AG09319 (cell line): ENCODE results near the gene CPNE4.

Source experiments
- DNase-seq: peaks from one replicate; pipeline ENCODE4 v3.0.0-alpha.2; 2010; ENCODE audit warnings: low read depth; ENCODE audit errors: extremely low read depth
- TF ChIP-seq, protein P1 (sequence below): IDR thresholded peaks from 2 replicates; pipeline ENCODE4 v1.5.1; 2011; ENCODE audit warnings: low read depth, mild to moderate bottlenecking, inconsistent platforms, low read length, moderate library complexity

The CPNE4 gene

GRCh38 chr3:131549340-131549739 lies 485.5 kb downstream of the CPNE4 start:
- no peak for DNase-seq

GRCh38 chr3:131547585-131547984 lies 487.2 kb downstream of the CPNE4 start:
- TF ChIP-seq, protein P1, sequence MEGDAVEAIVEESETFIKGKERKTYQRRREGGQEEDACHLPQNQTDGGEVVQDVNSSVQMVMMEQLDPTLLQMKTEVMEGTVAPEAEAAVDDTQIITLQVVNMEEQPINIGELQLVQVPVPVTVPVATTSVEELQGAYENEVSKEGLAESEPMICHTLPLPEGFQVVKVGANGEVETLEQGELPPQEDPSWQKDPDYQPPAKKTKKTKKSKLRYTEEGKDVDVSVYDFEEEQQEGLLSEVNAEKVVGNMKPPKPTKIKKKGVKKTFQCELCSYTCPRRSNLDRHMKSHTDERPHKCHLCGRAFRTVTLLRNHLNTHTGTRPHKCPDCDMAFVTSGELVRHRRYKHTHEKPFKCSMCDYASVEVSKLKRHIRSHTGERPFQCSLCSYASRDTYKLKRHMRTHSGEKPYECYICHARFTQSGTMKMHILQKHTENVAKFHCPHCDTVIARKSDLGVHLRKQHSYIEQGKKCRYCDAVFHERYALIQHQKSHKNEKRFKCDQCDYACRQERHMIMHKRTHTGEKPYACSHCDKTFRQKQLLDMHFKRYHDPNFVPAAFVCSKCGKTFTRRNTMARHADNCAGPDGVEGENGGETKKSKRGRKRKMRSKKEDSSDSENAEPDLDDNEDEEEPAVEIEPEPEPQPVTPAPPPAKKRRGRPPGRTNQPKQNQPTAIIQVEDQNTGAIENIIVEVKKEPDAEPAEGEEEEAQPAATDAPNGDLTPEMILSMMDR: no peak
- DNase-seq: no peak

More at GRCh38 chr3:131549340-131549739, 485.5 kb downstream of the CPNE4 start:
- TF ChIP-seq, protein P1: peak; percentile 25

GRCh38 chr3:131546441-131546840 lies 488.4 kb downstream of the CPNE4 start:
- no peak for DNase-seq
- TF ChIP-seq, protein P1: no peak

DNA sequence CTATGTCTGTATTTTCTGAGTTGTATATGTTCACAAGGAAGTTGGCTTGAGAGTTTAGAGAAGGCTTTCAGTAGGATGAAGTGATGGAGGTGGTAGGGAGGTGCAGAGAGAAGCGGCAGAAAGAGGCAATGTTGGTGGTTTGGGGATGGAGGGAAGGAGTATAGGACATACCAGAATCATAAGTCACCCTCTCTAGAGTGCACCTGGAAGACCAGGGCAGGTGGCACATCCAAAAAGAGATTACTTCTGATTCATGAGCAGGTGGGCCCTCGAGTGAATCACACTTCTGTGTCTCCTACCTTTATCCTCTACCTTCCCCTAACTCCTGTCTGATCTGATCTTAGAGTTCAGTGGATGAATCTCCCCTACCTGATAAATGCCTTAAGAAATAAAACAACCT lies 490.3 kb downstream of the CPNE4 start:
- TF ChIP-seq, protein P1: no peak
- no peak for DNase-seq

- TF ChIP-seq, protein P1: no peak
- peak; percentile 57 for DNase-seq
Measured at GRCh38 chr3:131543714-131544113, 491.1 kb downstream of the CPNE4 start.

DNA sequence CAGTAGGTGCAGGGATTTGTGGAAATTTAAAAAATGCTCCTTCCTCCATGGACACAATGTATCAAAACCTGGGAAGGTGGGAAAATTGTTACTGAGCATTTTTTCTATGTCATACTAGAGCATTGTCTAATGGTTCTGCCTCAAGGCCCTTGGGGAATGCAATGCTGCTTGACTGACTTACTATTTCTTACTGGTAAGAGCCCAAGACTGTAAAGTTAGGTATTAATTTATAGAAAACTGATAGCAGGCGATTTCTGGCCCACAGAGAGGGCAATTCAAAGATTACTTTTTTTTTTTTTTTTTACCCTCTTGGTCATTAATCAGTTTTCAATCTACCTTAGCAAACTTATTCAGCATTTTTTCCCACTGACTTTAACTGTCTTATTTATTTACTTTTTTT lies 493.5 kb downstream of the CPNE4 start:
- no peak for DNase-seq
- TF ChIP-seq, protein P1: no peak

DNA sequence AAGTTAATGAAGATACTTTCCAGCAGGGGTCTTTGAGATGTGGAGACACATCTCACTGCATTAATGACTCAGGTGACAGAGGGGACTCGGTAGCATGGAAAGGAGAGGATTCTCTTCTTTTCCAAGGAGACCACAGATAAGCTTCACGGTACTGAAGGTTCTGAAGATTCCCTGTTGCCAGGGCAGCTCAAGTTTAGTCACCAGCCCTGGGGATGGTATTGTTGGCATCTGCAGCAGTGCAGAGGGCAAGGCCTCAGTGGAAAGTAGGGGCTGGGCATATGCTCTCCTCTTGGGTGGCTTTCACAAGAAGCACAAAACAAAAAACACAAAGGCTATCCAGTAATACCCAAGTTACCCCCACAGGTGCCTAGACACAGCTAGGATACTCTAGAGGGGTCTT lies 494.0 kb downstream of the CPNE4 start:
- TF ChIP-seq, protein P1: no peak
- DNase-seq: no peak
